Measurements from ENCODE around the gene ZFP1.

ZFP1 gene

GRCh38 chr16:75175074-75175473 lies 26.8 kb downstream of the ZFP1 start:
- no peak for TF ChIP-seq CTCF (conservative IDR thresholded peaks at IDR 0.05)
- no peak overlapping the region for H3K27ac ChIP-seq

- H3K27ac ChIP-seq: no peak overlapping the region
- no peak for TF ChIP-seq CTCF (conservative IDR thresholded peaks at IDR 0.05)
Measured at GRCh38 chr16:75176926-75177325, 28.6 kb downstream of the ZFP1 start.

GRCh38 chr16:75179208-75179607 lies 30.9 kb downstream of the ZFP1 start:
- H3K27ac ChIP-seq: no peak overlapping the region
- no peak for TF ChIP-seq CTCF (conservative IDR thresholded peaks at IDR 0.05)

- no peak overlapping the region for H3K27ac ChIP-seq
- no peak for TF ChIP-seq CTCF (conservative IDR thresholded peaks at IDR 0.05)
Measured at GRCh38 chr16:75181630-75182029, 33.3 kb downstream of the ZFP1 start.

GRCh38 chr16:75188832-75189477 lies 40.6 kb downstream of the ZFP1 start:
- H3K27ac ChIP-seq: no peak overlapping the region
- TF ChIP-seq CTCF (conservative IDR thresholded peaks at IDR 0.05): no peak

GRCh38 chr16:75189638-75190245 lies 41.4 kb downstream of the ZFP1 start:
- no peak for TF ChIP-seq CTCF (conservative IDR thresholded peaks at IDR 0.05)
- no peak overlapping the region for H3K27ac ChIP-seq

GRCh38 chr16:75192606-75193264 lies 44.4 kb downstream of the ZFP1 start:
- TF ChIP-seq CTCF (conservative IDR thresholded peaks at IDR 0.05): no peak
- H3K27ac ChIP-seq: no peak overlapping the region
